PC-9 (cell line): ENCODE results near the gene CST11.

Source experiments
- CTCF ChIP-seq: fragments of 200-600 bp; sonication (generic); conservative IDR thresholded peaks from 2 replicates; pipeline ENCODE4 v1.6.1; 2017; ENCODE audit warnings: mixed run types, antibody characterized with exemption, mild to moderate bottlenecking, moderate library complexity
- EZH2 ChIP-seq: fragments of 200-600 bp; sonication (generic); IDR thresholded peaks from 2 replicates; pipeline ENCODE4 v1.8.0; 2017; ENCODE audit warnings: antibody characterized with exemption, low read depth

GRCh38 chr20:23433628-23434027 is 19.0 kb downstream of the CST11 start:
- no peak for TF ChIP-seq CTCF
- no peak for TF ChIP-seq EZH2
